ENCODE data around the gene KRT79. TPM values are rescaled to one million over a fixed set of nuclear protein-coding genes. Genes with fewer than 3 reads are reported as not detected.

The KRT79 gene
- total and polyA plus RNA-seq, 11 donors, result 0.24 TPM; not detected in 10

- ATAC-seq (no peak), DNase-seq (no peak)
- Histone ChIP-seq H3K36me3 (no peaks in the 10 kb centered on the region), H3K27ac (no peak overlapping the region), H3K4me3 (no peak overlapping the region), H3K4me1 (peaks cover 0 to 6% (median 0%) of the 10 kb centered on the region in 12 donors), H3K9me3 (no peaks in the 10 kb centered on the region), H3K27me3 (peaks cover 0 to 40% (median 10%) of the 10 kb centered on the region in 9 donors)
- intact Hi-C loops (cut with DNase I), result no loop called here
- WGBS, 4 donors, result 76 to 85% (median 80%) methylated on average over 5 of the region's 5 CpGs
- TF ChIP-seq CTCF (IDR thresholded peaks at IDR 0.05), result no peak
- TF ChIP-seq POLR2A (IDR thresholded peaks at IDR 0.05), result no peak
Observed at GRCh38 chr12:52794479-52795331, 39.4 kb downstream of the KRT79 start.

- peaks cover 0 to 6% (median 0%) of the 10 kb centered on the region in 12 donors for H3K4me1 ChIP-seq
- intact Hi-C loops (cut with DNase I), result no loop called here
- no peaks in the 10 kb centered on the region for H3K9me3 ChIP-seq
- TF ChIP-seq CTCF (IDR thresholded peaks at IDR 0.05) (no peak), POLR2A (IDR thresholded peaks at IDR 0.05) (no peak)
- no peak for ATAC-seq
- no peak overlapping the region for H3K27ac ChIP-seq
- H3K27me3 ChIP-seq, result peaks cover 0 to 46% (median 20%) of the 10 kb centered on the region in 9 donors
- no peaks in the 10 kb centered on the region for H3K36me3 ChIP-seq
- H3K4me3 ChIP-seq, result no peak overlapping the region
- WGBS, 4 donors, result 82 to 88% (median 86%) methylated on average over 10 of the region's 10 CpGs
- DNase-seq, result no peak
Observed at GRCh38 chr12:52792185-52793029, 41.7 kb downstream of the KRT79 start.

- Histone ChIP-seq H3K36me3 (no peaks in the 10 kb centered on the region), H3K4me1 (peaks cover 0 to 6% (median 0%) of the 10 kb centered on the region in 12 donors), H3K9me3 (no peaks in the 10 kb centered on the region), H3K27me3 (peaks cover 0 to 46% (median 20%) of the 10 kb centered on the region in 9 donors), H3K4me3 (no peak overlapping the region), H3K27ac (no peak overlapping the region)
- 85 to 94% (median 89%) methylated on average over 12 of the region's 12 CpGs for WGBS, 4 donors
- intact Hi-C loops (cut with DNase I), result no loop called here
- no peak for TF ChIP-seq POLR2A (IDR thresholded peaks at IDR 0.05)
- no peak for TF ChIP-seq CTCF (IDR thresholded peaks at IDR 0.05)
- DNase-seq, result no peak
- ATAC-seq, result no peak
Observed at GRCh38 chr12:52791271-52792184, 42.6 kb downstream of the KRT79 start.

Data from heart left ventricle (tissue), 16 donors.